Stimulated activated CD8-positive, alpha-beta memory T cell treated with anti-CD3 and anti-CD28 coated beads, Interleukin-4, amount 100 ng/mL, for 24 hours (primary cell): Measurements from ENCODE around the gene SLC25A20.
"Not testable (repeated sequence)": the region's sequence is repeated elsewhere in the genome, so short reads cannot be mapped to it uniquely, and the experiment has no call there.

Experiments used
- DNase-seq: peaks from one replicate; pipeline ENCODE4 v3.0.0-alpha.2; 2020; ENCODE audit warnings: low read depth

Gene SLC25A20

GRCh38 chr3:48845170-48845569 is 53.5 kb downstream of the SLC25A20 start:
- no peak for DNase-seq

DNA sequence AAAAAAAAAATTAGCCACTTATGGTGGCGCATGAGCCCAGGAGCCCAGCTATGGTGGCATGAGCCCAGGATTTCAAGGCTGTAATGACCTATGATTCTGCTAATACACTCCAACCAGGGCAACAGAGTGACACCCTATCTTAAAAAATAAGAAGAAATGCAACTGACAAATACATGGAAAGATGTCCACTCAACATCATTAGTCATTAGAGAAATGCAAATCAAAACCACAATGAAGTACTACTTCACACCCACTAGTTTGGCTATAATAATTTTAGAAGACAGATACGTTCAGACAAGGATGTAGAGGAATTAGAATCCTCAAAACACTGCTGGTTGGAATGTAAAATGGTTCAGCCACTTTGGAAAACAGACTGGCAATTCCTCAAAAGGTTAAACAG is 61.5 kb downstream of the SLC25A20 start:
- no peak for DNase-seq

DNA sequence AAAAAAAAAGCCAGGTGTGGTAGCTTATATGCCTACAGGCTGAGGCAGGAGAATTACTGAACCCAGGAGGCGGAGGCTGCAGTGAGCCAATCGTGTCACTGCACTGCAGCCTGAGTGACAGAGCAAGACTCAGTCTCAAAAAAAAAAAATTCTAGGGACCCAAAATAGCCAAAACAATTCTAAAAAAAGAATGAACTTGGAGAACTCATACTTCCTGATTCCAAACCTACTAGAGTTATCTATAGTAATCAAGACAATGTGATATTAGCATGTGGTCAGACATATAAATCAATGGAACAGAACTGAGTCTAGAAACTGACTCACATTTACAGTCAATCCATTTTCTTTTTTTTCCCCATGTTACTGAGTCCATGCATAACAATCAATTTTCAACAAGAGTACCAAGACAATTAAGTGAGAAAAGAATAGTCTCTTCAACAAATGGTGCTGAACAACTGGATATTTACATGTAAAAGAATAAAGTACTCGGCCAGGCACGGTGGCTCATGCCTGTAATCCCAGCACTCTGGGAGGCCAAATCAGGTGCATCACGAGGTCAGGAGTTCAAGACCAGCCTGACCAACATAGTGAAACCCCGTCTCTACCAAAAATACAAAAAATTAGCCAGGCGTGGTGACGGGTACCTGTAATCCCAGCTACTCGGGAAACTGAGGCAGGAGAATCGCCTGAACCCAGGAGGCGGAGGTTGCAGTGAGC is 62.9 kb downstream of the SLC25A20 start:
- DNase-seq = no peak

- DNase-seq = no peak
Observed at GRCh38 chr3:48832684-48833083, 66.0 kb downstream of the SLC25A20 start.

DNA sequence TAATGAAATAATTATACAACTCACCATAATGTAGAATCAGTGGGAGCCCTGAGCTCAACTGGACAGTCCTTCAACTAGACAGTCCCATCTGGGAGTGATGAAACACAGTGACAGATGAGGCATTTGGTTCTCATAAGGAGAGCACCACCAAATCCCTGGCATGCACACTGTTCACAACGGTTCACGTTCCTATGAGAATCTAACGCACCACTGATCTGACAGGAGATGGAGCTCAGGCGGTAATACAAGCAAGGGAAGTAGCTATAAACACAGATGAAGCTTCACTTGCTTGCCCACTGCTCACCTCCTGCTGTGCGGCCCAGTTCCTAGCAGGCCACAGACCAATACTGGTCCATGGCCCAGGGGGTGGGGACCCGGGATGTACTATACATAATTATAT is 68.0 kb downstream of the SLC25A20 start:
- no peak for DNase-seq

GRCh38 chr3:48829525-48829924 is 69.2 kb downstream of the SLC25A20 start:
- DNase-seq = not testable (repeated sequence)

- DNase-seq = not testable (repeated sequence)
Observed at GRCh38 chr3:48827874-48828273, 70.8 kb downstream of the SLC25A20 start.

- DNase-seq = no peak
Observed at GRCh38 chr3:48826451-48826850, 72.2 kb downstream of the SLC25A20 start.

DNA sequence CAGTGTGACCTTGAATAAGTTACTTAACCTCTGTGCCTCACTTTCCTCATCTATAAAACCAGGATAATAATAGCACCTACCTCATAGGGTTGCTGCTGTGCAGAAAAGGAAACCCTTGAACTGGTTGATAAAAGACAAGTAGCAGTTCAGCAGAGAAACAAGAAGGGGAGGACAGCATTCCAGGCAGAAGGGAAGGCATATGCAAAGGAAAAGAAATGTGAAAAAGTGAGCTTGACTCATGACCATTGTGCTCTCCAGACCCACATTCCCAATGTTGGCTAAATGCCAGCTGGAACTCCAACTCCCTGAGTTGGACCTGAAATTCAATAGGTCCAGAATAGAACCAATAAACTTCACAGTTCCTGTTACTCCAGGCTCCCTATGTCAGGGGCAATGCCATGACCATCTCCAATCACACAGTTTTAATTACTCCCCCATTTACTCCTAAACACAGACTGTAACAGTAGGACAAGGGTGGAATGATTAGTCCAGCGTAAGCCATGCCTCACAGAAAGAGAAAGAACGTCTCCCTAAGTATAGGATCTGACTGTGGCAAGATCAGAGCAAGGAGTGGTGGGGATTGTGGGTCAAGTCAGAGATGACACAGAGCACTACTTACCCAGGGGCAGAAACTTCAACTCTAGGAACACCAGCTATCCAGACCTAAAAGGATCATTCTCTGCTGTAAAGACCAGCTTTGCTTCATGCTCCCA is 77.9 kb downstream of the SLC25A20 start:
- DNase-seq = no peak

GRCh38 chr3:48819234-48820221 is 79.2 kb downstream of the SLC25A20 start:
- DNase-seq = no peak

- DNase-seq = no peak
Observed at GRCh38 chr3:48811524-48811923, 87.2 kb downstream of the SLC25A20 start.
